Skeletal muscle tissue (tissue), 4 donors: ENCODE measurements around the gene ARHGAP42. TPM values are rescaled to one million over a fixed set of nuclear protein-coding genes. Genes with fewer than 3 reads are reported as not detected.

Source experiments
- H3K27ac ChIP-seq: one replicate; pipeline ENCODE4 v1.7.0; 2013; ENCODE audit warnings: mild to moderate bottlenecking, low read depth, low read length, inconsistent platforms
- H3K27me3 ChIP-seq, 3 donors: one replicate each; pipeline ENCODE4 v1.7.0; 2013; ENCODE audit warnings: low read length in 3 of 3; ENCODE audit not compliant: control insufficient read depth in 3 of 3, insufficient read depth in 3 of 3
- H3K36me3 ChIP-seq, 3 donors: one replicate each; pipeline ENCODE4 v1.7.0; 2013; ENCODE audit warnings: low read length in 3 of 3; ENCODE audit not compliant: control insufficient read depth in 3 of 3, insufficient read depth in 3 of 3
- H3K4me1 ChIP-seq, 3 donors: one replicate each; pipeline ENCODE4 v1.7.0; 2013; ENCODE audit warnings: low read length in 3 of 3, mild to moderate bottlenecking in 3 of 3; ENCODE audit not compliant: control insufficient read depth in 3 of 3, insufficient read depth in 3 of 3
- H3K4me3 ChIP-seq, 3 donors: one replicate each; pipeline ENCODE4 v1.7.0; 2013; ENCODE audit warnings: low read length in 3 of 3
- H3K9ac ChIP-seq, 3 donors: one replicate each; pipeline ENCODE4 v1.7.0; 2013; ENCODE audit warnings: low read length in 3 of 3, mild to moderate bottlenecking in 3 of 3, moderate library complexity in 2 of 3, low read depth in 1 of 3
- H3K9me3 ChIP-seq, 3 donors: one replicate each; pipeline ENCODE4 v1.7.0; 2013; ENCODE audit warnings: low read length in 3 of 3; ENCODE audit not compliant: control insufficient read depth in 3 of 3
- total RNA-seq: library from RNA; depleted of rRNA; stranded (reverse); fragments of >200 nt; gene quantifications from one replicate; pipeline ENCODE4 v1.2.3, GENCODE V29; 2014
- donor health status: Osteomylitis.

Gene ARHGAP42
- total RNA-seq, 1 donor from 2014 or later: 23.5 TPM

GRCh38 chr11:100769165-100769564 is 82.1 kb downstream of the ARHGAP42 start:
- Histone ChIP-seq H3K27me3 (no peaks in the 10 kb centered on the region), H3K9ac (no peak overlapping the region), H3K4me3 (no peak overlapping the region), H3K9me3 (no peaks in the 10 kb centered on the region), H3K27ac (no peak overlapping the region), H3K4me1 (peaks cover 0 to 3% (median 0%) of the 10 kb centered on the region in 3 donors), H3K36me3 (no peaks in the 10 kb centered on the region)

- Histone ChIP-seq H3K9ac (no peak overlapping the region), H3K4me3 (no peak overlapping the region), H3K9me3 (no peaks in the 10 kb centered on the region), H3K27ac (no peak overlapping the region), H3K27me3 (no peaks in the 10 kb centered on the region), H3K4me1 (peaks cover 0 to 3% (median 0%) of the 10 kb centered on the region in 3 donors), H3K36me3 (no peaks in the 10 kb centered on the region)
Observed at GRCh38 chr11:100769617-100770016, 82.5 kb downstream of the ARHGAP42 start.

GRCh38 chr11:100774132-100774531 is 87.0 kb downstream of the ARHGAP42 start:
- Histone ChIP-seq H3K27me3 (no peaks in the 10 kb centered on the region), H3K27ac (no peak overlapping the region), H3K36me3 (no peaks in the 10 kb centered on the region), H3K9ac (no peak overlapping the region), H3K9me3 (no peaks in the 10 kb centered on the region), H3K4me3 (no peak overlapping the region), H3K4me1 (peaks cover 0 to 3% (median 0%) of the 10 kb centered on the region in 3 donors)

GRCh38 chr11:100774859-100775258 is 87.8 kb downstream of the ARHGAP42 start:
- Histone ChIP-seq H3K27ac (no peak overlapping the region), H3K27me3 (no peaks in the 10 kb centered on the region), H3K4me3 (no peak overlapping the region), H3K9me3 (no peaks in the 10 kb centered on the region), H3K36me3 (no peaks in the 10 kb centered on the region), H3K4me1 (no peaks in the 10 kb centered on the region), H3K9ac (no peak overlapping the region)

GRCh38 chr11:100776212-100776896 is 89.3 kb downstream of the ARHGAP42 start:
- H3K36me3 ChIP-seq: no peaks in the 10 kb centered on the region

GRCh38 chr11:100777103-100777502 is 90.0 kb downstream of the ARHGAP42 start:
- H3K27me3 ChIP-seq: no peaks in the 10 kb centered on the region
- no peaks in the 10 kb centered on the region for H3K36me3 ChIP-seq
- no peaks in the 10 kb centered on the region for H3K9me3 ChIP-seq
- H3K4me1 ChIP-seq: no peaks in the 10 kb centered on the region
- no peak overlapping the region for H3K27ac ChIP-seq
- no peak overlapping the region for H3K9ac ChIP-seq
- no peak overlapping the region for H3K4me3 ChIP-seq

More at GRCh38 chr11:100776212-100776896, 89.3 kb downstream of the ARHGAP42 start:
- no peak overlapping the region for H3K4me3 ChIP-seq
- no peaks in the 10 kb centered on the region for H3K9me3 ChIP-seq
- H3K9ac ChIP-seq: no peak overlapping the region
- H3K27me3 ChIP-seq: no peaks in the 10 kb centered on the region
- no peak overlapping the region for H3K27ac ChIP-seq
- H3K4me1 ChIP-seq: no peaks in the 10 kb centered on the region

GRCh38 chr11:100777736-100778135 is 90.6 kb downstream of the ARHGAP42 start:
- no peaks in the 10 kb centered on the region for H3K27me3 ChIP-seq
- no peak overlapping the region for H3K9ac ChIP-seq
- H3K27ac ChIP-seq: no peak overlapping the region
- H3K4me3 ChIP-seq: no peak overlapping the region
- no peaks in the 10 kb centered on the region for H3K36me3 ChIP-seq
- H3K9me3 ChIP-seq: no peaks in the 10 kb centered on the region
- no peaks in the 10 kb centered on the region for H3K4me1 ChIP-seq

GRCh38 chr11:100778166-100778785 is 91.2 kb downstream of the ARHGAP42 start:
- Histone ChIP-seq H3K9ac (no peak overlapping the region), H3K4me3 (no peak overlapping the region), H3K4me1 (no peaks in the 10 kb centered on the region)

GRCh38 chr11:100780470-100780869 is 93.4 kb downstream of the ARHGAP42 start:
- H3K9ac ChIP-seq: no peak overlapping the region
- H3K4me1 ChIP-seq: peaks cover 0 to 2% (median 0%) of the 10 kb centered on the region in 3 donors
- H3K27me3 ChIP-seq: no peaks in the 10 kb centered on the region
- H3K27ac ChIP-seq: no peak overlapping the region
- no peak overlapping the region for H3K4me3 ChIP-seq
- H3K36me3 ChIP-seq: no peaks in the 10 kb centered on the region
- H3K9me3 ChIP-seq: no peaks in the 10 kb centered on the region

More at GRCh38 chr11:100778166-100778785, 91.2 kb downstream of the ARHGAP42 start:
- H3K27me3 ChIP-seq: no peaks in the 10 kb centered on the region
- no peak overlapping the region for H3K27ac ChIP-seq
- H3K36me3 ChIP-seq: no peaks in the 10 kb centered on the region
- H3K9me3 ChIP-seq: no peaks in the 10 kb centered on the region

GRCh38 chr11:100785148-100785983 is 98.3 kb downstream of the ARHGAP42 start:
- Histone ChIP-seq H3K9ac (no peak overlapping the region), H3K27ac (no peak overlapping the region), H3K4me1 (peaks cover 0 to 7% (median 3%) of the 10 kb centered on the region in 3 donors), H3K9me3 (no peaks in the 10 kb centered on the region), H3K27me3 (no peaks in the 10 kb centered on the region), H3K4me3 (no peak overlapping the region), H3K36me3 (no peaks in the 10 kb centered on the region)
